ENCODE data around the gene RINT1. TPM values are rescaled to one million over a fixed set of nuclear protein-coding genes. Genes with fewer than 3 reads are reported as not detected.

RINT1 gene
- total RNA-seq, 1 experiment from 2014 or later: 18.1 TPM

GRCh38 chr7:105584165-105584564 lies 52.2 kb downstream of the RINT1 start:
- TF ChIP-seq REST (IDR thresholded peaks at IDR 0.05; ENCODE audit: insufficient read depth in 1 of 2, low read depth in 2 of 2, low read length in 1 of 2): no peak
- TF ChIP-seq SIN3A (IDR thresholded peaks at IDR 0.05; ENCODE audit: borderline replicate concordance, insufficient read depth, low read depth, low read length): no peak
- TF ChIP-seq POLR2AphosphoS5 (IDR thresholded peaks at IDR 0.05; ENCODE audit: low read depth, low read length): no peak
- no peak for TF ChIP-seq CTCF (IDR thresholded peaks at IDR 0.05)
- no peak for TF ChIP-seq TCF7L2 (IDR thresholded peaks at IDR 0.05; ENCODE audit: low read depth, low read length)
- intact Hi-C loops (cut with micrococcal nuclease; ENCODE audit: unreplicated experiment): no loop called here
- ChIA-PET CTCF (no interaction called here), POLR2A (no interaction called here)
- in situ Hi-C loops (cut with HindIII; ENCODE audit: low pct_unique_long_range_greater_than_20kb, low sequenced_read_pairs): no loop called here
- Histone ChIP-seq H3K4me1 (ENCODE audit: control insufficient read depth, insufficient read depth, low read length) (peaks cover 8% of the 10 kb centered on the region; the same call in 1 of the 2 replicates), H3K27me3 (ENCODE audit: control insufficient read depth, insufficient read depth, low read length) (no peaks in the 10 kb centered on the region), H3K4me3 (ENCODE audit: low read depth in 2 of 2, low read length in 2 of 2) (no peak overlapping the region), H3K9me3 (ENCODE audit: control insufficient read depth, insufficient read depth, low read depth, low read length) (no peaks in the 10 kb centered on the region), H3K36me3 (ENCODE audit: control insufficient read depth, insufficient read depth, low read length) (no peaks in the 10 kb centered on the region), H3K27ac (ENCODE audit: low read length) (no peak overlapping the region)
- DNase-seq (ENCODE audit: low read depth, low spot score): no peak
- BruUV-seq (replicated peaks): no TSS peak
- no peak for ATAC-seq

GRCh38 chr7:105585850-105586500 lies 54.0 kb downstream of the RINT1 start:
- POLR2A ChIA-PET: no interaction called here
- no peak for TF ChIP-seq TCF7L2 (IDR thresholded peaks at IDR 0.05; ENCODE audit: low read depth, low read length)
- TF ChIP-seq CTCF (IDR thresholded peaks at IDR 0.05): no peak
- no peak for TF ChIP-seq SIN3A (IDR thresholded peaks at IDR 0.05; ENCODE audit: borderline replicate concordance, insufficient read depth, low read depth, low read length)
- TF ChIP-seq REST (IDR thresholded peaks at IDR 0.05; ENCODE audit: insufficient read depth in 1 of 2, low read depth in 2 of 2, low read length in 1 of 2): no peak
- TF ChIP-seq POLR2AphosphoS5 (IDR thresholded peaks at IDR 0.05; ENCODE audit: low read depth, low read length): no peak

More at GRCh38 chr7:105585850-105586500, 54.0 kb downstream of the RINT1 start:
- CTCF ChIA-PET: interaction anchor here (0.6 to 0.9 kb wide), 3 partner anchors 11 to 457 kb away, joined by 3 to 9 read pairs (median 7); no protein-coding TSS in a partner anchor
- in situ Hi-C loops (cut with HindIII; ENCODE audit: low pct_unique_long_range_greater_than_20kb, low sequenced_read_pairs) (no loop called here), intact Hi-C loops (cut with micrococcal nuclease; ENCODE audit: unreplicated experiment) (no loop called here)
- no peak overlapping the region for H3K27ac ChIP-seq (ENCODE audit: low read length)
- H3K4me1 ChIP-seq (ENCODE audit: control insufficient read depth, insufficient read depth, low read length): peaks cover 3% of the 10 kb centered on the region; the same call in 1 of the 2 replicates
- no TSS peak for BruUV-seq (replicated peaks)
- ATAC-seq: no peak
- DNase-seq (ENCODE audit: low read depth, low spot score): no peak
- H3K36me3 ChIP-seq (ENCODE audit: control insufficient read depth, insufficient read depth, low read length): no peaks in the 10 kb centered on the region
- H3K4me3 ChIP-seq (ENCODE audit: low read depth in 2 of 2, low read length in 2 of 2): no peak overlapping the region
- no peaks in the 10 kb centered on the region for H3K9me3 ChIP-seq (ENCODE audit: control insufficient read depth, insufficient read depth, low read depth, low read length)
- no peaks in the 10 kb centered on the region for H3K27me3 ChIP-seq (ENCODE audit: control insufficient read depth, insufficient read depth, low read length)
